Keratinocyte (primary cell): ENCODE data around the gene ADGRB2.

Source experiments
- EZH2 ChIP-seq: IDR thresholded peaks from one replicate; pipeline ENCODE4 v1.6.1; 2012; ENCODE audit warnings: inconsistent platforms, mild to moderate bottlenecking, low read length, moderate library complexity
- TF ChIP-seq, protein P1 (sequence below), 3 experiments: IDR thresholded peaks in 1 of 3; conservative IDR thresholded peaks in 1 of 3; optimal IDR thresholded peaks in 1 of 3; 2 replicates in 2 of 3; 3 replicates in 1 of 3; pipeline versions ENCODE3 to v1.5.1; 2011; ENCODE audit warnings: low read length in 3 of 3, mild to moderate bottlenecking in 3 of 3, moderate library complexity in 2 of 3, control low read depth in 1 of 3, inconsistent platforms in 1 of 3; ENCODE audit not compliant: insufficient read depth in 2 of 3; ENCODE audit errors: extremely low read depth in 1 of 3

DNA sequence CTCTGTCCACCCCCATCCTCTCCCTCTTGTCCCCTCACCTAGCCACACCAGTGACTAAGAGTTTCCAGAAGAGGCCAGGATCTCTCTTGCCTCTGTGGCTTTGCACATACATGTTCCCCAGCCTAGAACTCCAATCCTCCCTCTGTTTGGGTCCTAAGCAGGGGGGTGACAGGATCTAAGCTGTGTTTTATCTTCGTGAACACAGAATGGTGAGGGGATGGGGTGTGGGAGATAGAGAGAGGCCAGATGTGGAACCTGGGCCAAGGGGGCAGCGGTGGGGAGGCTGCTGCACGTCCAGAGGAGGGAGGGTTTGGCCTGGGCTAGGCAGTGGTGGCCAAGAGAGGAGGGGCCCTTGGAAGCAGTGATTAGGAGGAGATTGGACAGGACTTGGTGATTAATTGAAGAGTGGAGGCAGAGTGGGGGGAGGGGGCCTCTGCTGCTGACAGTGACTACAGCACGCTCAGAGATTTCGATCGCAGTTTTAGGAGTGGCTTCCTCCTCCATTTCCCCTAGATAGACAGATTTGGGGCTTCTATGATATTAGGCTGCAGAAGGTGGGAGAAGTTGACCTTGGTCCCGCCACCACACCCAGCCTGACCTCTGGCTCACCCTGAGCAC, 17.1 kb upstream of the ADGRB2 start:
- TF ChIP-seq, protein P1, sequence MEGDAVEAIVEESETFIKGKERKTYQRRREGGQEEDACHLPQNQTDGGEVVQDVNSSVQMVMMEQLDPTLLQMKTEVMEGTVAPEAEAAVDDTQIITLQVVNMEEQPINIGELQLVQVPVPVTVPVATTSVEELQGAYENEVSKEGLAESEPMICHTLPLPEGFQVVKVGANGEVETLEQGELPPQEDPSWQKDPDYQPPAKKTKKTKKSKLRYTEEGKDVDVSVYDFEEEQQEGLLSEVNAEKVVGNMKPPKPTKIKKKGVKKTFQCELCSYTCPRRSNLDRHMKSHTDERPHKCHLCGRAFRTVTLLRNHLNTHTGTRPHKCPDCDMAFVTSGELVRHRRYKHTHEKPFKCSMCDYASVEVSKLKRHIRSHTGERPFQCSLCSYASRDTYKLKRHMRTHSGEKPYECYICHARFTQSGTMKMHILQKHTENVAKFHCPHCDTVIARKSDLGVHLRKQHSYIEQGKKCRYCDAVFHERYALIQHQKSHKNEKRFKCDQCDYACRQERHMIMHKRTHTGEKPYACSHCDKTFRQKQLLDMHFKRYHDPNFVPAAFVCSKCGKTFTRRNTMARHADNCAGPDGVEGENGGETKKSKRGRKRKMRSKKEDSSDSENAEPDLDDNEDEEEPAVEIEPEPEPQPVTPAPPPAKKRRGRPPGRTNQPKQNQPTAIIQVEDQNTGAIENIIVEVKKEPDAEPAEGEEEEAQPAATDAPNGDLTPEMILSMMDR (optimal IDR thresholded peaks at IDR 0.05 in 1 of 3, IDR thresholded peaks at IDR 0.05 in 1 of 3, conservative IDR thresholded peaks at IDR 0.05 in 1 of 3; ENCODE audit: extremely low read depth in 1 of 3, insufficient read depth in 2 of 3, low read length in 3 of 3) = no peak
- TF ChIP-seq EZH2 = no peak
